K562 (cell line): ENCODE data around the gene DOCK6.

Experiments
- CBX3 ChIP-seq, 2 experiments: IDR thresholded peaks; 1 replicate in 1 of 2; 2 replicates in 1 of 2; pipeline ENCODE4 v1.6.1; 2012; ENCODE audit warnings: inconsistent platforms in 2 of 2, low read length in 2 of 2, borderline replicate concordance in 1 of 2, control low read depth in 1 of 2
- EGR1 ChIP-seq: fragments of 450-650 bp; conservative IDR thresholded peaks from 2 replicates; pipeline ENCODE4 v1.6.1; 2017; ENCODE audit warnings: mild to moderate bottlenecking
- ESRRA ChIP-seq: fragments of 450-650 bp; IDR thresholded peaks from 2 replicates; pipeline ENCODE4 v1.6.1; 2014; ENCODE audit warnings: low read depth, mild to moderate bottlenecking, moderate library complexity, borderline replicate concordance
- KDM1A ChIP-seq, 2 experiments: fragments of 450-650 bp; IDR thresholded peaks; 2 replicates each; pipeline ENCODE4 v1.6.1; 2016; ENCODE audit warnings: mild to moderate bottlenecking in 2 of 2
- MAZ ChIP-seq, 2 experiments: fragments of 450-650 bp in 1 of 2; sonication (generic) in 1 of 2; formaldehyde crosslinking; IDR thresholded peaks in 1 of 2; conservative IDR thresholded peaks in 1 of 2; 2 replicates each; pipeline versions ENCODE4 v1.4.0 to v1.5.0; 2020; ENCODE audit warnings: mild to moderate bottlenecking in 1 of 2, missing genetic modification reagents in 1 of 2
- MECOM ChIP-seq: fragments of 250-450 bp; sonication (Bioruptor Pico); IDR thresholded peaks from 2 replicates; pipeline ENCODE4 v1.8.0; 2022; ENCODE audit warnings: inconsistent platforms
- RAD51 ChIP-seq: fragments of 450-650 bp; IDR thresholded peaks from 2 replicates; pipeline ENCODE4 v1.7.1; 2016; ENCODE audit warnings: low read depth, mild to moderate bottlenecking, borderline replicate concordance
- SMC3 ChIP-seq: conservative IDR thresholded peaks from 2 replicates; pipeline ENCODE4 v1.6.1; 2011; ENCODE audit warnings: low read depth, low read length, improper control_type of control experiment; ENCODE audit not compliant: insufficient read depth
- ZNF764 ChIP-seq: fragments of 250-450 bp; sonication (Bioruptor Pico); IDR thresholded peaks from 2 replicates; pipeline ENCODE4 v1.4.0; 2020; ENCODE audit warnings: low read depth, mild to moderate bottlenecking, moderate library complexity
- TF ChIP-seq, protein P1 (sequence below), 2 experiments: fragments of 450-650 bp in 1 of 2; sonication (generic) in 1 of 2; formaldehyde crosslinking in 1 of 2; IDR thresholded peaks in 1 of 2; conservative IDR thresholded peaks in 1 of 2; 2 replicates each; pipeline versions ENCODE4 v1.6.1 to v1.8.1; 2016 to 2023; ENCODE audit warnings: mild to moderate bottlenecking in 2 of 2, moderate library complexity in 2 of 2, inconsistent platforms in 1 of 2, missing genetic modification reagents in 1 of 2
- TF ChIP-seq, protein P2 (sequence below), 3 experiments: IDR thresholded peaks in 2 of 3; conservative IDR thresholded peaks in 1 of 3; 2 replicates each; pipeline ENCODE4 v1.5.1; 2011 to 2012; ENCODE audit warnings: low read length in 3 of 3, mild to moderate bottlenecking in 3 of 3, control low read depth in 2 of 3, improper control_type of control experiment in 1 of 3, inconsistent platforms in 1 of 3, low read depth in 1 of 3, mixed read lengths in 1 of 3, moderate library complexity in 1 of 3; ENCODE audit not compliant: insufficient read depth in 2 of 3

DNA sequence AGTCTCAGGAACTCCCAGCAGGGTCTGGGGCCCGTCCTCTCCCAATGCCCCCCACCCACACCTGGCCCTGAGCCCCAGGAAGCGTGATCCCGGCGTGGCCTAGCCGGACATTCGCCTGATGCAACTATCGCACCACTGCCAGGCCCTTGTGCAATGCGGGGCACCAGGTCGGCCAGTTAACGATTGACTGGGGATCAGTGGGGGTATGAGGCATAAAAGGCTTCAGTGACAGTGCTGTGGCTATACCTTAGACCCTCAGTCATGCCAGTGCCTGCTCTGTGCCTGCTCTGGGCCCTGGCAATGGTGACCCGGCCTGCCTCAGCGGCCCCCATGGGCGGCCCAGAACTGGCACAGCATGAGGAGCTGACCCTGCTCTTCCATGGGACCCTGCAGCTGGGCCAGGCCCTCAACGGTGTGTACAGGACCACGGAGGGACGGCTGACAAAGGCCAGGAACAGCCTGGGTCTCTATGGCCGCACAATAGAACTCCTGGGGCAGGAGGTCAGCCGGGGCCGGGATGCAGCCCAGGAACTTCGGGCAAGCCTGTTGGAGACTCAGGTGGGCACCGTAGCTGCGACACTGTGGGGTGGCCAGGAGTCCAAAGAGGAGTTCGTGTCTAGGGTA lies 22.8 kb downstream of the DOCK6 start, which contains the start of gene ANGPTL8:
- TF ChIP-seq RAD51: no peak
- no peak for TF ChIP-seq ESRRA
- TF ChIP-seq, protein P1, sequence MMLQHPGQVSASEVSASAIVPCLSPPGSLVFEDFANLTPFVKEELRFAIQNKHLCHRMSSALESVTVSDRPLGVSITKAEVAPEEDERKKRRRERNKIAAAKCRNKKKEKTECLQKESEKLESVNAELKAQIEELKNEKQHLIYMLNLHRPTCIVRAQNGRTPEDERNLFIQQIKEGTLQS (IDR thresholded peaks at IDR 0.05): no peak
- TF ChIP-seq, protein P1 (CRISPR knock-in tag; conservative IDR thresholded peaks at IDR 0.05): no peak
- TF ChIP-seq SMC3: no peak
- no peak for TF ChIP-seq EGR1
- TF ChIP-seq, protein P2, sequence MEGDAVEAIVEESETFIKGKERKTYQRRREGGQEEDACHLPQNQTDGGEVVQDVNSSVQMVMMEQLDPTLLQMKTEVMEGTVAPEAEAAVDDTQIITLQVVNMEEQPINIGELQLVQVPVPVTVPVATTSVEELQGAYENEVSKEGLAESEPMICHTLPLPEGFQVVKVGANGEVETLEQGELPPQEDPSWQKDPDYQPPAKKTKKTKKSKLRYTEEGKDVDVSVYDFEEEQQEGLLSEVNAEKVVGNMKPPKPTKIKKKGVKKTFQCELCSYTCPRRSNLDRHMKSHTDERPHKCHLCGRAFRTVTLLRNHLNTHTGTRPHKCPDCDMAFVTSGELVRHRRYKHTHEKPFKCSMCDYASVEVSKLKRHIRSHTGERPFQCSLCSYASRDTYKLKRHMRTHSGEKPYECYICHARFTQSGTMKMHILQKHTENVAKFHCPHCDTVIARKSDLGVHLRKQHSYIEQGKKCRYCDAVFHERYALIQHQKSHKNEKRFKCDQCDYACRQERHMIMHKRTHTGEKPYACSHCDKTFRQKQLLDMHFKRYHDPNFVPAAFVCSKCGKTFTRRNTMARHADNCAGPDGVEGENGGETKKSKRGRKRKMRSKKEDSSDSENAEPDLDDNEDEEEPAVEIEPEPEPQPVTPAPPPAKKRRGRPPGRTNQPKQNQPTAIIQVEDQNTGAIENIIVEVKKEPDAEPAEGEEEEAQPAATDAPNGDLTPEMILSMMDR (IDR thresholded peaks at IDR 0.05 in 2 of 3, conservative IDR thresholded peaks at IDR 0.05 in 1 of 3; ENCODE audit: insufficient read depth in 2 of 3, low read depth in 1 of 3, low read length in 3 of 3): no peak
- no peak for TF ChIP-seq CBX3 (IDR thresholded peaks at IDR 0.05; ENCODE audit: borderline replicate concordance in 1 of 2, low read length in 2 of 2)
- TF ChIP-seq ZNF764: no peak
- no peak for TF ChIP-seq MAZ (CRISPR knock-in tag; conservative IDR thresholded peaks at IDR 0.05 in 1 of 2, IDR thresholded peaks at IDR 0.05 in 1 of 2)
- no peak for TF ChIP-seq KDM1A (IDR thresholded peaks at IDR 0.05)
- no peak for TF ChIP-seq MECOM (CRISPR knock-in tag)
